Motor neuron (in vitro differentiated cells): ENCODE results near the gene RRAGD. TPM values are rescaled to one million over a fixed set of nuclear protein-coding genes. Genes with fewer than 3 reads are reported as not detected.
A peak's percentile ranks its signal among the peaks of the same experiment; 100 is the strongest.

Experiments
- ATAC-seq, 8 experiments: fragments of 200-7000 bp; cut with Tn5 transposase; replicated peaks in 6 of 8; 2 replicates each; pipeline ENCODE4 v1.8.0; 2021; ENCODE audit warnings: mild to moderate bottlenecking in 8 of 8, moderate library complexity in 8 of 8
- H3K27ac ChIP-seq, 2 donors: fragments of 250-450 bp; sonication (Bioruptor Pico); 2 replicates each; pipeline ENCODE4 v1.9.0; 2021; ENCODE audit warnings: antibody characterized with exemption in 2 of 2, mild to moderate bottlenecking in 2 of 2, moderate library complexity in 1 of 2
- H3K4me1 ChIP-seq, 2 donors: fragments of 250-450 bp; sonication (Bioruptor Pico); replicated peaks in 1 of 2; 2 replicates each; pipeline ENCODE4 v1.6.1; 2021; ENCODE audit warnings: antibody characterized with exemption in 2 of 2, mild to moderate bottlenecking in 2 of 2, moderate library complexity in 1 of 2
- H3K4me3 ChIP-seq, 5 donors: fragments of 250-450 bp; sonication (Bioruptor Pico); 2 replicates each; pipeline ENCODE4 v1.9.0; 2021; ENCODE audit warnings: antibody characterized with exemption in 5 of 5, mild to moderate bottlenecking in 5 of 5, moderate library complexity in 4 of 5
- WGBS, 10 experiments: fragments of 450-650 bp; shearing (Covaris generic); methylation state at CpG; one replicate each; pipeline ENCODE4 v1.0.0; 2022; 5-methylcytosine and 5-hydroxymethylcytosine counted together
- in situ Hi-C, 9 experiments: fragments of 400-800 bp; cut with MboI; loops; one replicate each; pipeline ENCODE4 v1.15.0; 2021; ENCODE audit warnings: low sequenced_read_pairs in 9 of 9, low pct_unique_long_range_greater_than_20kb in 2 of 9; ENCODE audit not compliant: unreplicated experiment in 9 of 9
- total RNA-seq, 8 experiments: library from RNA; unstranded; fragments of 300-600 nt; gene quantifications; 2 replicates each; pipeline versions ENCODE4 v1.2.3 to v1.2.4, GENCODE V29; 2022

RRAGD gene
- total RNA-seq, 8 experiments from 2014 or later = 9.6 to 90.2 (median 27.4) TPM

- Histone ChIP-seq H3K4me1 (peaks cover 31 to 32% of the 10 kb centered on the region in 2 donors), H3K4me3 (no peak overlapping the region), H3K27ac (no peak overlapping the region)
- 40 to 100% (median 86%) methylated on average over 1 to 4 of the region's 4 CpGs; no CpG with 5 or more reads in 1 of the 10 experiments for WGBS, 10 experiments
- no peak for ATAC-seq
- in situ Hi-C loops = loop anchor here in 7 of 9 experiments (10.0 to 25.0 kb wide), 4 partner anchors 127 to 202 kb away; partner anchors contain the start of gene LYRM2 (in 1 of the 7)
These were observed 22.9 kb upstream of the RRAGD start for GRCh38 chr6:89434954-89435353.

- in situ Hi-C loops = loop anchor here in 7 of 9 experiments (10.0 to 25.0 kb wide), 4 partner anchors 128 to 203 kb away; partner anchors contain the start of gene LYRM2 (in 1 of the 7)
- H3K27ac ChIP-seq = no peak overlapping the region
- 70 to 100% (median 79%) methylated on average over 1 to 3 of the region's 3 CpGs; no CpG with 5 or more reads in 4 of the 10 experiments for WGBS, 10 experiments
- peak overlapping the region; percentile 79 to 98 (median 85) for H3K4me3 ChIP-seq
- peaks cover 31 to 32% of the 10 kb centered on the region in 2 donors for H3K4me1 ChIP-seq
- no peak for ATAC-seq
These were observed 22.1 kb upstream of the RRAGD start for GRCh38 chr6:89434150-89434499.

- in situ Hi-C loops = loop anchor here in 7 of 9 experiments (10.0 to 25.0 kb wide), 4 partner anchors 129 to 204 kb away; partner anchors contain the start of gene LYRM2 (in 1 of the 7)
- peak in 7 of 8 experiments; percentile 12 to 48 (median 32) for ATAC-seq
- 0 to 40% (median 16%) methylated on average over 2 to 6 of the region's 80 CpGs; no CpG with 5 or more reads in 6 of the 10 experiments for WGBS, 10 experiments
- Histone ChIP-seq H3K4me3 (peak overlapping the region; percentile 79 to 98 (median 85)), H3K27ac (peak overlapping the region in 1 of 2 donors; percentile 6), H3K4me1 (peaks cover 31 to 32% of the 10 kb centered on the region in 2 donors)
These were observed 21.4 kb upstream of the RRAGD start for GRCh38 chr6:89433252-89434149.

- Histone ChIP-seq H3K27ac (peak within 1 kb of the TSS in 1 of 2 donors; percentile 6), H3K4me1 (peaks cover 31 to 32% of the 10 kb centered on the region in 2 donors), H3K4me3 (peak within 1 kb of the TSS; percentile 79 to 98 (median 85))
- peak; percentile 87 to 97 (median 89) for ATAC-seq
- WGBS, 10 experiments = 0 to 3% (median 2%) methylated on average over 2 to 7 of the region's 38 CpGs; no CpG with 5 or more reads in 7 of the 10 experiments
- in situ Hi-C loops = loop anchor here in 7 of 9 experiments (10.0 to 25.0 kb wide), 4 partner anchors 129 to 204 kb away; partner anchors contain the start of gene LYRM2 (in 1 of the 7)
These were observed 20.8 kb upstream of the RRAGD start, which contains the start of gene ANKRD6 for GRCh38 chr6:89432875-89433251. ANKRD6 (plus strand) TSS chr6:89433152; CDS start chr6:89566977, 133,825 bp downstream.

GRCh38 chr6:89430201-89430962, 18.3 kb upstream of the RRAGD start:
- Histone ChIP-seq H3K4me1 (peaks cover 22 to 29% of the 10 kb centered on the region in 2 donors), H3K4me3 (no peak overlapping the region), H3K27ac (no peak overlapping the region)
- 6 to 44% (median 19%) methylated on average over 2 to 7 of the region's 7 CpGs for WGBS, 10 experiments
- in situ Hi-C loops = loop anchor here in 7 of 9 experiments (10.0 to 25.0 kb wide), 4 partner anchors 132 to 207 kb away; partner anchors contain the start of gene LYRM2 (in 1 of the 7)
- peak in 5 of 8 experiments; percentile 46 to 62 (median 54) for ATAC-seq

GRCh38 chr6:89416796-89417195, 4.7 kb upstream of the RRAGD start:
- H3K4me1 ChIP-seq = peaks cover 4 to 5% of the 10 kb centered on the region in 2 donors
- no peak overlapping the region for H3K4me3 ChIP-seq
- WGBS, 10 experiments = 33 to 100% (median 87%) methylated on average over 1 of the region's 1 CpG; no CpG with 5 or more reads in 4 of the 10 experiments
- no peak overlapping the region for H3K27ac ChIP-seq
- in situ Hi-C loops = no loop called here
- no peak for ATAC-seq

GRCh38 chr6:89415185-89415584, 3.1 kb upstream of the RRAGD start:
- H3K4me3 ChIP-seq = no peak overlapping the region
- H3K4me1 ChIP-seq = peaks cover 4 to 5% of the 10 kb centered on the region in 2 donors
- in situ Hi-C loops = no loop called here
- WGBS, 10 experiments = 13 to 89% (median 67%) methylated on average over 2 of the region's 2 CpGs; no CpG with 5 or more reads in 4 of the 10 experiments
- peak in 1 of 8 experiments; percentile 20 for ATAC-seq
- no peak overlapping the region for H3K27ac ChIP-seq

GRCh38 chr6:89414215-89414614, 2.1 kb upstream of the RRAGD start:
- Histone ChIP-seq H3K4me3 (no peak overlapping the region), H3K27ac (no peak overlapping the region), H3K4me1 (peaks cover 10 to 13% of the 10 kb centered on the region in 2 donors)
- no peak for ATAC-seq
- WGBS, 10 experiments = 0 to 52% (median 39%) methylated on average over 1 to 2 of the region's 2 CpGs; no CpG with 5 or more reads in 3 of the 10 experiments
- in situ Hi-C loops = no loop called here

- Histone ChIP-seq H3K4me3 (peak overlapping the region; percentile 66 to 90 (median 75)), H3K4me1 (peaks cover 14 to 16% of the 10 kb centered on the region in 2 donors), H3K27ac (peak overlapping the region; percentile 68 to 82)
- in situ Hi-C loops = no loop called here
- no peak for ATAC-seq
- WGBS, 10 experiments = 0 to 83% (median 41%) methylated on average over 1 to 7 of the region's 9 CpGs; no CpG with 5 or more reads in 1 of the 10 experiments
These were observed 930 bp upstream of the RRAGD start for GRCh38 chr6:89413006-89413400.

GRCh38 chr6:89411145-89412070, 665 bp downstream of the RRAGD start:
- ATAC-seq = peak; percentile 28 to 64 (median 41)
- in situ Hi-C loops = no loop called here
- WGBS, 10 experiments = 0 to 40% (median 0%) methylated on average over 3 to 11 of the region's 93 CpGs; no CpG with 5 or more reads in 6 of the 10 experiments
- H3K27ac ChIP-seq = peak overlapping the region; percentile 68 to 82
- H3K4me3 ChIP-seq = peak overlapping the region; percentile 66 to 90 (median 75)
- H3K4me1 ChIP-seq = peaks cover 15 to 16% of the 10 kb centered on the region in 2 donors

GRCh38 chr6:89410788-89411144, 1.3 kb downstream of the RRAGD start:
- Histone ChIP-seq H3K4me1 (peaks cover 22 to 23% of the 10 kb centered on the region in 2 donors), H3K27ac (no peak overlapping the region), H3K4me3 (peak overlapping the region; percentile 66 to 90 (median 75))
- in situ Hi-C loops = no loop called here
- 0 to 40% (median 4%) methylated on average over 1 to 4 of the region's 4 CpGs; no CpG with 5 or more reads in 1 of the 10 experiments for WGBS, 10 experiments
- ATAC-seq = no peak
